Adrenal gland (tissue), 12 donors: Measurements from ENCODE around the gene CUL2. TPM values are rescaled to one million over a fixed set of nuclear protein-coding genes. Genes with fewer than 3 reads are reported as not detected.
A peak's percentile ranks its signal among the peaks of the same experiment; 100 is the strongest.
"Not testable (repeated sequence)": the region's sequence is repeated elsewhere in the genome, so short reads cannot be mapped to it uniquely, and the experiment has no call there.

Experiments used
- DNase-seq, 7 donors: peaks; one replicate each; pipeline ENCODE4 v3.0.0-alpha.2; 2019 to 2020
- H3K27ac ChIP-seq, 5 donors: fragments of 200-600 bp; sonication (generic) in 4 of 5; 1 replicate in 3 of 5; 2 replicates in 2 of 5; pipeline versions ENCODE4 v1.5.1 to v1.8.0; 2016 to 2020; ENCODE audit warnings: mild to moderate bottlenecking in 1 of 5
- H3K27me3 ChIP-seq: fragments of 200-600 bp; 2 replicates; pipeline ENCODE4 v1.8.0; 2021
- H3K36me3 ChIP-seq, 2 donors: fragments of 200-600 bp; replicated peaks in 1 of 2; 1 replicate in 1 of 2; 2 replicates in 1 of 2; pipeline versions ENCODE4 v1.5.1 to v1.8.0; 2018 to 2022
- H3K4me1 ChIP-seq, 2 donors: fragments of 200-600 bp; replicated peaks in 1 of 2; 1 replicate in 1 of 2; 2 replicates in 1 of 2; pipeline versions ENCODE4 v1.5.1 to v1.8.0; 2018 to 2021
- H3K4me3 ChIP-seq, 4 donors: fragments of 200-600 bp; sonication (generic) in 3 of 4; one replicate each; pipeline ENCODE4 v1.5.1; 2016 to 2018
- H3K9me3 ChIP-seq, 3 donors: fragments of 200-600 bp; sonication (generic) in 1 of 3; replicated peaks in 1 of 3; 1 replicate in 2 of 3; 2 replicates in 1 of 3; pipeline versions ENCODE4 v1.5.1 to v1.8.0; 2016 to 2021
- CTCF ChIP-seq, 6 experiments: fragments of 450-650 bp in 4 of 6; fragments of 200-600 bp in 2 of 6; sonication (generic) in 1 of 6; IDR thresholded peaks; 1 replicate in 5 of 6; 2 replicates in 1 of 6; pipeline versions ENCODE4 v1.5.1 to v1.8.0; 2016 to 2021; ENCODE audit warnings: antibody characterized with exemption in 6 of 6, mild to moderate bottlenecking in 2 of 6, moderate library complexity in 1 of 6
- POLR2A ChIP-seq, 2 donors: fragments of 450-650 bp; IDR thresholded peaks; one replicate each; pipeline ENCODE4 v1.6.1; 2017; ENCODE audit warnings: antibody characterized with exemption in 2 of 2, mild to moderate bottlenecking in 2 of 2, moderate library complexity in 1 of 2
- WGBS, 4 donors: extraction: QIAGEN DNeasy Blood & Tissue Kit in 2 of 4; methylation state at CpG; one replicate each; pipeline versions ENCODE4 v1.1.5 to v1.1.7; 2013 to 2017; 5-methylcytosine and 5-hydroxymethylcytosine counted together
- intact Hi-C, 2 donors: fragments of 100-400 bp; cut with DNase I; formaldehyde crosslinking; loops; one replicate each; pipeline versions ENCODE4 v1.14.1 to v1.15.0; 2022 to 2023
- polyA plus RNA-seq, 3 donors: library from polyadenylated mRNA; stranded (reverse); fragments of 200-250 nt in 2 of 3; fragments of 350-450 nt in 1 of 3; fragmentation: Illumina TruSeq in 1 of 3; extraction: RNeasy Lipid Tissue Mini Kit (QIAGEN cat#74804) in 1 of 3; gene quantifications; one replicate each; pipeline ENCODE4 v1.2.3, GENCODE V29; 2013 to 2014
- total RNA-seq, 9 donors: library from RNA; depleted of rRNA in 4 of 9; stranded (reverse); fragments of >200 nt in 4 of 9; fragments of 120-200 nt in 1 of 9; fragmentation: NEBNext Ultra II Directional in 1 of 9; extraction: Animal tissue kit (Norgen Biotek cat#: 25700) in 1 of 9; gene quantifications; one replicate each; pipeline versions ENCODE4 v1.1.0 to v1.2.4, GENCODE V29; 2013 to 2023
- donor health status: healthy with polysubstance abuse.
- donor health status: Bipolar disorder and iron deficiency.
- donor health status: DM: yes; HTN: yes; CAD: no.
- donor health status: DM: no; HTN: no; CAD: no.
- donor health status: DM: no; HTN: no; CAD: no.
- donor health status: DM: yes; HTN: yes; CAD: no.

CUL2 gene
- total and polyA plus RNA-seq, 12 donors = 6.2 to 52.2 (median 26.1) TPM

- Histone ChIP-seq H3K27ac (no peak overlapping the region), H3K36me3 (peaks cover 0 to 17% of the 10 kb centered on the region in 2 donors), H3K4me1 (peaks cover 0 to 1% of the 10 kb centered on the region in 2 donors), H3K9me3 (no peaks in the 10 kb centered on the region), H3K27me3 (no peaks in the 10 kb centered on the region), H3K4me3 (no peak overlapping the region)
- TF ChIP-seq CTCF (IDR thresholded peaks at IDR 0.05) (no peak), POLR2A (IDR thresholded peaks at IDR 0.05) (no peak)
- WGBS, 4 donors = 67 to 78% (median 73%) methylated on average over 2 of the region's 2 CpGs
- intact Hi-C loops = no loop called here
- no peak for DNase-seq
Observed at GRCh38 chr10:35046074-35046473, 44.1 kb downstream of the CUL2 start.

- H3K9me3 ChIP-seq = not testable (repeated sequence)
Observed at GRCh38 chr10:35045275-35045674, 44.9 kb downstream of the CUL2 start.

DNA sequence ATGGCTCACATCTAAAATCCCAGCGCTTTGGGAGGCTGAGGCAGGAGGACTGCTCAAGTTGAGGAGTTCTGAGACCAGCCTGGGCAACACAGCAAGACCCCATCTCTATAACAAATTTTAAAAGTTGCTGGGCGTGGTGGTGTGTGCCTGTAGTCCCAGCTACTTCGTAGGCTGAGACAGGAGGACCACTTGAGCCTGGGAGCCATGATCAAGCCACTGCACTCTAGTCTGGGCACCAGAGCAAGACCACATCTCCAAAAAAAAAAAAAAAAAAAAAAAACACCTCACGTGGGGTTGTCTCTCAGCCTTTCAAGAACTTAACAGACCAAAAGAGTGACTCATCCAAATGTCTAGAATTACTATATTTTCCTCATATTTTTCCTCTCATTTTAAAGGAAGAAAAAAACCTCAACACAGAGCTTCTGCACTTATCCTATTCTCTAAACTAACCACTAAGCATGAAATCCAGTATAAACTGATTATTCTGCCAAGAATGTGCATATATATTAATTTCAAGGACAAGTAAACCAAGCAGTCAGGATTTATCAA is 46.3 kb downstream of the CUL2 start:
- Histone ChIP-seq H3K4me1 (peaks cover 0 to 6% of the 10 kb centered on the region in 2 donors), H3K27me3 (no peaks in the 10 kb centered on the region), H3K36me3 (peaks cover 0 to 17% of the 10 kb centered on the region in 2 donors), H3K27ac (no peak overlapping the region), H3K9me3 (no peaks in the 10 kb centered on the region), H3K4me3 (no peak overlapping the region)
- TF ChIP-seq POLR2A (IDR thresholded peaks at IDR 0.05) = no peak
- no peak for TF ChIP-seq CTCF (IDR thresholded peaks at IDR 0.05)
- intact Hi-C loops = no loop called here
- no peak for DNase-seq
- whole genome bisulfite sequencing, 4 donors = 88 to 95% (median 92%) methylated on average over 4 of the region's 4 CpGs

More at GRCh38 chr10:35045275-35045674, 44.9 kb downstream of the CUL2 start:
- H3K4me3 ChIP-seq, intact Hi-C loops, H3K27ac ChIP-seq, DNase-seq, H3K4me1 ChIP-seq, H3K27me3 ChIP-seq: not testable (repeated sequence)
- WGBS, 4 donors = 84 to 99% (median 99%) methylated on average over 6 of the region's 6 CpGs
- H3K36me3 ChIP-seq = peaks cover 0 to 17% of the 10 kb centered on the region in 2 donors

GRCh38 chr10:35042783-35043182 is 47.4 kb downstream of the CUL2 start:
- H3K4me3 ChIP-seq = no peak overlapping the region
- no peaks in the 10 kb centered on the region for H3K9me3 ChIP-seq
- peaks cover 0 to 6% of the 10 kb centered on the region in 2 donors for H3K4me1 ChIP-seq
- DNase-seq = no peak
- no peak for TF ChIP-seq POLR2A (IDR thresholded peaks at IDR 0.05)
- H3K36me3 ChIP-seq = peaks cover 0 to 17% of the 10 kb centered on the region in 2 donors
- no peaks in the 10 kb centered on the region for H3K27me3 ChIP-seq
- 88 to 96% (median 95%) methylated on average over 3 of the region's 3 CpGs for WGBS, 4 donors
- intact Hi-C loops = no loop called here
- H3K27ac ChIP-seq = no peak overlapping the region

- Histone ChIP-seq H3K4me3 (no peak overlapping the region), H3K4me1 (peaks cover 0 to 6% of the 10 kb centered on the region in 2 donors), H3K36me3 (peaks cover 0 to 21% of the 10 kb centered on the region in 2 donors), H3K9me3 (no peaks in the 10 kb centered on the region), H3K27me3 (no peaks in the 10 kb centered on the region), H3K27ac (peak overlapping the region in 3 of 5 donors; percentile 4 to 50 (median 18))
- WGBS, 4 donors = 69 to 73% (median 73%) methylated on average over 9 of the region's 9 CpGs
- no peak for TF ChIP-seq CTCF (IDR thresholded peaks at IDR 0.05)
- TF ChIP-seq POLR2A (IDR thresholded peaks at IDR 0.05) = no peak
- intact Hi-C loops = no loop called here
- peak in 4 of 7 donors; percentile 8 to 29 (median 22) for DNase-seq
Observed at GRCh38 chr10:35041502-35041879, 48.6 kb downstream of the CUL2 start.
